Loucy (cell line): Measurements from ENCODE around the gene MPZL1.

ENCODE experiments used
- EZH2phosphoT487 ChIP-seq: fragments of 200-600 bp; IDR thresholded peaks from 2 replicates; pipeline ENCODE4 v1.6.1; 2018; ENCODE audit warnings: antibody characterized with exemption, mild to moderate bottlenecking, moderate library complexity, borderline replicate concordance
- TF ChIP-seq, protein P1 (sequence below): fragments of 200-600 bp; sonication (generic); conservative IDR thresholded peaks from 2 replicates; pipeline ENCODE4 v1.5.1; 2014; ENCODE audit warnings: mild to moderate bottlenecking, antibody characterized with exemption, low read length

DNA sequence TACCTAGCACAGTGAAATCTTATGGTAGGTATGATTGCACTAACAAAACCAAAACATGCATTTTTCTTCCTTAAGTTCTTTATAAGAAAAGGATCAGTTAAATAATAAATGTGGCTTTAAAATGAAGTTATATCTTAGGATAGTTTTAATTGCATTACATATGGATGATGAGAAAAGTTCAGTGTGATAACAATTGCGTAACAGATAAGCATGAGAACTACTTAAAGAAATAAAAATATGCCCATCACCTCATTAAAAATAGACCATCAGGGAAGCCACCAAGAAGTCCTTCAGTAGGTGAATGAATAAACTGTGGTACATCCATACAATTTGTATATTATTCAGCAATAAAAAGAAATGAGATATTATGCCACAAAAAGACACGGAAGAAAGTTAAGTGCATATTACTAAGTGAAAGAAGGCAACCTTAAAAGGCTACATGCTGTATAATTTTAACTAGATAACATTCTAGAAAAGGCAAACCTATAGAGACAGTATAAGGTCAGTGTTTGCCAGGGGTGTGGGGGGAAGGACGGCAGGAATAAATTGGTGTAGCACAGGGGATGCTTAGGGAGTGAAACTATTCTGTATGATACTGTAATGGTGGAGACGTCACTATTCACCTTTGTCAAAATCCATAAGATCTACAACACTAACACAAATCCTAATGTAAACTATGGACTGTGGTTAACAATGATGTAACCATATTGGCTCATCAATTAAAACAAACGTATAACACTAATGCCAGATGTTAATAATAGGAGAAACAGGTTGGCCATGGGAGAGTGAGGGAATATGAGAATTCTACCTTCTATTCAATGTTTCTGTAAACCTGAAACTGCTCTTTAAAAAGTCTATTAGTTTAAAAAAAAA, 42.9 kb downstream of the MPZL1 start:
- TF ChIP-seq, protein P1, sequence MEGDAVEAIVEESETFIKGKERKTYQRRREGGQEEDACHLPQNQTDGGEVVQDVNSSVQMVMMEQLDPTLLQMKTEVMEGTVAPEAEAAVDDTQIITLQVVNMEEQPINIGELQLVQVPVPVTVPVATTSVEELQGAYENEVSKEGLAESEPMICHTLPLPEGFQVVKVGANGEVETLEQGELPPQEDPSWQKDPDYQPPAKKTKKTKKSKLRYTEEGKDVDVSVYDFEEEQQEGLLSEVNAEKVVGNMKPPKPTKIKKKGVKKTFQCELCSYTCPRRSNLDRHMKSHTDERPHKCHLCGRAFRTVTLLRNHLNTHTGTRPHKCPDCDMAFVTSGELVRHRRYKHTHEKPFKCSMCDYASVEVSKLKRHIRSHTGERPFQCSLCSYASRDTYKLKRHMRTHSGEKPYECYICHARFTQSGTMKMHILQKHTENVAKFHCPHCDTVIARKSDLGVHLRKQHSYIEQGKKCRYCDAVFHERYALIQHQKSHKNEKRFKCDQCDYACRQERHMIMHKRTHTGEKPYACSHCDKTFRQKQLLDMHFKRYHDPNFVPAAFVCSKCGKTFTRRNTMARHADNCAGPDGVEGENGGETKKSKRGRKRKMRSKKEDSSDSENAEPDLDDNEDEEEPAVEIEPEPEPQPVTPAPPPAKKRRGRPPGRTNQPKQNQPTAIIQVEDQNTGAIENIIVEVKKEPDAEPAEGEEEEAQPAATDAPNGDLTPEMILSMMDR = no peak
- TF ChIP-seq EZH2phosphoT487 = no peak
